DMS153 treated with DMSO at 0.1 percent for 48 hours (cell line): ENCODE results near the gene TNFAIP3.

Experiments used
- DNase-seq: peaks from one replicate; lab custom pipeline; 2025; ENCODE audit not compliant: unreplicated experiment; lab: John Stamatoyannopoulos, UW

Gene TNFAIP3

GRCh38 chr6:137919837-137920730, 53.0 kb downstream of the TNFAIP3 start:
- DNase-seq, result no peak

DNA sequence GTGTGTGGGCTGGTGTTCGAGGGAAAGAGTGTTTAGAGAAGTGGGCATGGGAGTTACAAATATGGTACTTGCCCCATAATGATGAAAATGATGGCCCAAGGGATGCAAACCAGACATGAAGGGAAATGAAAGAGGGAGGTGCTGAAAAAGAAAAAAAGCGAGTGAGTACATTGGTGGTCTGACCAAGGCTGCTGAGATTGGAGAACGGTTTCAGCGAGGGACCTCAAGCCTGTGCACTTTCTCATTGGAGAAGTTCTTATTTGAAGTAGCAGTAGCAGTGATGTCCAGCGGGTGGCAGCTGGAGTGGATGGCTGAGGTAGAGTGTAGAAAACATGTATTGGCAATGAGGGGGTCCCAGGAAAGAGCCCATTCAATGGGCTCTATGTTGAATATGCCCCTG, 54.8 kb downstream of the TNFAIP3 start:
- DNase-seq, result no peak

- no peak for DNase-seq
Measured at GRCh38 chr6:137923866-137924653, 57.0 kb downstream of the TNFAIP3 start.

GRCh38 chr6:137925141-137925698, 58.2 kb downstream of the TNFAIP3 start:
- DNase-seq, result peak; percentile 31

DNA sequence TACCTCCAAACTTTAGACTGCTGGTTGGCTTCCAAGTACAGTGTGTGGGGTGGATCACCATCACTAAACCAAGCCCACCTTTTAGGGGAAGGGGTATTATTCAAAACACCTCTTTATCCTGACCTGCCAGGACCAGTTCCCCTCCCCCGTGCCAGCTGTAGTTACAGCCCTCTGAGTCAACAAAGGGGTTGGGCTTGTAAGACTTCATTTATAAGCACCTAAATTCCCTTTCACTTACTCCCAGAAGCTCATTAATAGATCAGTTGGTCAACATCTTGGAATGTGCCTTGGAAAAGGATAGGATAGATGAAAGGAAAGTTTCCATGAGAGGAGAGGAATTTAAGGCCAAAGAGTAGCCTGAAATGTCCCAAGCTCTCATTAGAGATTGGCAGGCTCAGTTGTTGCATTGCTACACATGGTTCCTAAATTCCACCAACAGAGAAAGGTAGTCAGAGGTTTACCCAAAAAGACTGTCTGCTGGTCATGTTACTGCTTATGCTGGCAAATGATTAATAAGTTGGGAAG, 59.2 kb downstream of the TNFAIP3 start:
- DNase-seq, result no peak

- no peak for DNase-seq
Measured at GRCh38 chr6:137926985-137927384, 59.9 kb downstream of the TNFAIP3 start.

DNA sequence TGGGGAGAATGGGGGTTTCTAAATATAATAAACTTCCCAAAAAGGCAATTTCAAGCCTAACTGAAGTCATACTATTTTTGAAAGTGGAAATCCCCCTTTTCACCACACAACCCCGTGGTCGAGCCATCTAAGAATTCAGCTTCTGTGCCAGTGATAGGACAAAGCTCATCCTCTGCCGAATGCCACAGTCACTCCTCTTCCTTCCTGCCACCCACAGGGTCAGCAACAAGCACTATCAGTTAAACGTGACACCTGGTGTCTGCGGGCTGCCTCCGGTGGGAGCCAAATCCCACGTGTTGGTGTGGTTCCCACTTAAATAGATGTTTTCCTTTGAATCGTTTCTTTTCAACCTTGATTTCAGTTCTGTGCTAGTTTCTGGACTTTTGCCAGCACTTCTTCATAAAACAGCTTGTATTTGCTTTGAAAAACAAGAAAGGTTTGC, 60.7 kb downstream of the TNFAIP3 start:
- DNase-seq, result no peak

- no peak for DNase-seq
Measured at GRCh38 chr6:137928286-137928685, 61.2 kb downstream of the TNFAIP3 start.

DNA sequence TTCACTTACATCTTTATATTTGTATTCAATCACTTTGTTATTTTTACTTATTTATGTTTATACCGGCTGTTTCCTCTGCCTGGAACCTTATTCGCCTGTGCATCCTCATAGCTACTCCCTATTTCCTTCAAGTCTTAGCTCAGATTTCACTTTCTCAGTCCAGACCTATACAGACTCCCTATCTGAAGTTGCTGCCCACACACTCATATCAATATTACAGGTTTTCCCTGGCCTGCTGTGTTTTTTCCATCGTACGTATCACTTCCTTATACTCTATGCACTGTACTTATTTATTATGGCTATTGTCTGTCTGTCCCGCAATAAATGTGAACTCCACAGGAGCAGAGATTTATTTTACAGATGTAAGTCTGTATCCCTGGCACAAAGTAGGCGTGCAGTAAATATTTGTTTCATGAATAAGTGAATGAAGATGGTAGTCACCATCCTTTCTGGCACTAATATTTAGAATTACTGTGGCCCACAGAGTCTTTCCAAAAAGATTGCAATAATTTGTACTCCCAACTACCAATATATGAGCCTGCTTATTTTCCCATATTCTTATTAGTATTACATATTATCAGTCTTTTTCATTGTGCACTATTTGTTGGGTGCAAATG, 64.9 kb downstream of the TNFAIP3 start:
- DNase-seq, result no peak
